Spleen (tissue), 7 donors: Measurements from ENCODE around the gene PANK4.

ENCODE experiments used
- CTCF ChIP-seq, 11 experiments: fragments of 200-600 bp in 7 of 11; fragments of 450-650 bp in 4 of 11; sonication (generic) in 4 of 11; IDR thresholded peaks in 8 of 11; conservative IDR thresholded peaks in 3 of 11; 1 replicate in 7 of 11; 2 replicates in 4 of 11; pipeline versions ENCODE4 v1.4.0 to v1.8.0; 2016 to 2021; ENCODE audit warnings: antibody characterized with exemption in 11 of 11, inconsistent platforms in 4 of 11, mild to moderate bottlenecking in 1 of 11
- POLR2A ChIP-seq, 3 donors: fragments of 450-650 bp; IDR thresholded peaks; one replicate each; pipeline ENCODE4 v1.5.1; 2017; ENCODE audit warnings: antibody characterized with exemption in 3 of 3, mild to moderate bottlenecking in 1 of 3
- POLR2AphosphoS5 ChIP-seq, 3 donors: sonication (generic); formaldehyde crosslinking; IDR thresholded peaks; one replicate each; pipeline ENCODE4 v1.5.1; 2017; ENCODE audit warnings: antibody characterized with exemption in 3 of 3
- donor health status: DM: no; HTN: no; CAD: no; lungs with moderate emphysema.
- donor health status: DM: no; HTN: no; CAD: no.
- donor health status: DM: no; HTN: no; CAD: no.

GRCh38 chr1:2503554-2504224, 22.7 kb downstream of the PANK4 start:
- TF ChIP-seq CTCF (IDR thresholded peaks at IDR 0.05 in 8 of 11, conservative IDR thresholded peaks at IDR 0.05 in 3 of 11) (no peak), POLR2AphosphoS5 (IDR thresholded peaks at IDR 0.05) (no peak), POLR2A (IDR thresholded peaks at IDR 0.05) (no peak)
